KOPT-K1 (cell line): ENCODE data around the gene ZNF32.

Experiments used
- H3K27ac ChIP-seq: fragments of 200-600 bp; sonication (generic); 2 replicates; pipeline ENCODE4 v1.5.1; 2016; ENCODE audit warnings: antibody characterized with exemption, mild to moderate bottlenecking, low read depth, low read length; ENCODE audit not compliant: poor library complexity, severe bottlenecking
- H3K36me3 ChIP-seq: fragments of 200-600 bp; sonication (generic); 2 replicates; pipeline ENCODE4 v1.5.1; 2017; ENCODE audit warnings: antibody characterized with exemption, mild to moderate bottlenecking, low read length, moderate library complexity; ENCODE audit not compliant: insufficient read depth
- H3K9me3 ChIP-seq: fragments of 200-600 bp; sonication (generic); 2 replicates; pipeline ENCODE4 v1.5.1; 2017; ENCODE audit warnings: antibody characterized with exemption, low read length, mild to moderate bottlenecking; ENCODE audit not compliant: insufficient read depth, poor library complexity, severe bottlenecking

ZNF32 gene

GRCh38 chr10:43648398-43649184, at the start of gene ZNF32:
Gene ZNF32 (minus strand): TSS chr10:43648881. CDS start chr10:43646133, 2,748 bp downstream.
- H3K27ac ChIP-seq: peak within 1 kb of the TSS; percentile 71
- peaks cover 31% of the 10 kb centered on the region for H3K36me3 ChIP-seq
- peaks cover 44% of the 10 kb centered on the region for H3K9me3 ChIP-seq

GRCh38 chr10:43698156-43698555, 49.5 kb upstream of the ZNF32 start:
- no peaks in the 10 kb centered on the region for H3K36me3 ChIP-seq
- H3K9me3 ChIP-seq: no peaks in the 10 kb centered on the region
- H3K27ac ChIP-seq: no peak overlapping the region

- Histone ChIP-seq H3K9me3 (no peaks in the 10 kb centered on the region), H3K27ac (no peak overlapping the region), H3K36me3 (no peaks in the 10 kb centered on the region)
These were observed 48.3 kb upstream of the ZNF32 start for GRCh38 chr10:43696909-43697483.

- Histone ChIP-seq H3K36me3 (no peaks in the 10 kb centered on the region), H3K27ac (no peak overlapping the region)
These were observed 47.0 kb upstream of the ZNF32 start for GRCh38 chr10:43695730-43696129.

GRCh38 chr10:43695321-43695720, 46.6 kb upstream of the ZNF32 start:
- Histone ChIP-seq H3K27ac (no peak overlapping the region), H3K36me3 (no peaks in the 10 kb centered on the region), H3K9me3 (no peaks in the 10 kb centered on the region)

More at GRCh38 chr10:43695730-43696129, 47.0 kb upstream of the ZNF32 start:
- H3K9me3 ChIP-seq: no peaks in the 10 kb centered on the region

- Histone ChIP-seq H3K27ac (no peak overlapping the region), H3K9me3 (no peaks in the 10 kb centered on the region), H3K36me3 (no peaks in the 10 kb centered on the region)
These were observed 45.8 kb upstream of the ZNF32 start for GRCh38 chr10:43694526-43694925.

- H3K27ac ChIP-seq: no peak overlapping the region
- no peaks in the 10 kb centered on the region for H3K9me3 ChIP-seq
- no peaks in the 10 kb centered on the region for H3K36me3 ChIP-seq
These were observed 44.9 kb upstream of the ZNF32 start for GRCh38 chr10:43693602-43694001.

GRCh38 chr10:43692051-43692825, 43.6 kb upstream of the ZNF32 start:
- Histone ChIP-seq H3K9me3 (no peaks in the 10 kb centered on the region), H3K27ac (no peak overlapping the region), H3K36me3 (no peaks in the 10 kb centered on the region)

GRCh38 chr10:43691485-43691884, 42.8 kb upstream of the ZNF32 start:
- Histone ChIP-seq H3K9me3 (no peaks in the 10 kb centered on the region), H3K27ac (no peak overlapping the region), H3K36me3 (no peaks in the 10 kb centered on the region)

- H3K9me3 ChIP-seq: no peaks in the 10 kb centered on the region
- peak overlapping the region; percentile 25 for H3K27ac ChIP-seq
- no peaks in the 10 kb centered on the region for H3K36me3 ChIP-seq
These were observed 41.5 kb upstream of the ZNF32 start for GRCh38 chr10:43689955-43690771.

- no peaks in the 10 kb centered on the region for H3K9me3 ChIP-seq
- peak overlapping the region; percentile 25 for H3K27ac ChIP-seq
- H3K36me3 ChIP-seq: no peaks in the 10 kb centered on the region
These were observed 40.9 kb upstream of the ZNF32 start for GRCh38 chr10:43689618-43689954.

- Histone ChIP-seq H3K36me3 (no peaks in the 10 kb centered on the region), H3K9me3 (no peaks in the 10 kb centered on the region), H3K27ac (no peak overlapping the region)
These were observed 40.4 kb upstream of the ZNF32 start for GRCh38 chr10:43689007-43689491.

GRCh38 chr10:43688348-43688892, 39.7 kb upstream of the ZNF32 start:
- Histone ChIP-seq H3K27ac (no peak overlapping the region), H3K9me3 (no peaks in the 10 kb centered on the region), H3K36me3 (no peaks in the 10 kb centered on the region)

- no peaks in the 10 kb centered on the region for H3K9me3 ChIP-seq
- no peaks in the 10 kb centered on the region for H3K36me3 ChIP-seq
- H3K27ac ChIP-seq: no peak overlapping the region
These were observed 38.7 kb upstream of the ZNF32 start for GRCh38 chr10:43687373-43687772.
